ENCODE measurements around the gene CCL14.
"Not testable (repeated sequence)": the region's sequence is repeated elsewhere in the genome, so short reads cannot be mapped to it uniquely, and the experiment has no call there.

CCL14 gene

GRCh38 chr17:35942588-35943186 is 43.8 kb downstream of the CCL14 start:
- no peak for DNase-seq (ENCODE audit: low read depth)

DNA sequence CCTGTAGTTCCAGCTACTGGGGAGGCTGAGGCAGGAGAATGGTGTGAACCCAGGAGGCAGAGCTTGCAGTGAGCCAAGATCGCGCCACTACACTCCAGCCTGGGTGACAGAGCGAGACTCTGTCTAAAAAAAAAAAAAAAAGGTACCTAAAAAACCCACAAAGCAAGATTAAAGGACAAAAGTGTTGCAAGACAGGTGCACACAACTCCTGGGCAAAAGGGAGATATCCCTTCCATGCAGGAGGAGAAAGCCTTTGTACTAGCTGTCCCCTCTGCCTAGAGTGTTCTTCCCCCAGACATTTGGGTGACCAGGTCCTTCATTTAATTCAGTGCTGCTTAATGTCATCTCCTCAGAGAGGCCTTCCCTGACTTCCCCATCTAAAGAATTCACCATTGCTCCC is 48.0 kb downstream of the CCL14 start:
- DNase-seq (ENCODE audit: low read depth): not testable (repeated sequence)

- no peak for DNase-seq (ENCODE audit: low read depth)
Measured at GRCh38 chr17:35936063-35936462, 50.5 kb downstream of the CCL14 start.

DNA sequence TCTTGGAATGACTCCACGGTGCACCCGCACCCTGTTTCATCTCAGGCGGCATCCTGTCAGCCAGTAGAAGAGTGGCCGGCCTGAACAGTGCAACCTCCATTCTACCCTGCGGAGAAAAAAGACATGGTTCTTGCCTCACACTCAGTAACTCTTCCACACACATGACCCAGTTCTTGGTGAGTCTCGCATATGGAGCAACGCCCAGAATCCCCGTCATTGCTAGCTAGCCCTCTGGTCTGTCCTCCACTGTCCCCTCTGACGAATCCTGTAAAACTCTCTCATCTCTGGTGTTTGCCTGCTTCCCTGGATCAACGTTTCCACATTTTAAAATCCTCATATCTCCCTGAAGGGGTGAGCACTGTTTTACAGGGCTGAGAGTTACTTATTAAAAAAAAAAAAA is 51.8 kb downstream of the CCL14 start:
- DNase-seq (ENCODE audit: low read depth): no peak
